A549 (cell line): ENCODE measurements around the gene CALHM6.

Source experiments
- CTCF ChIP-seq: fragments of >200 bp; sonication (Bioruptor Twin); formaldehyde crosslinking; IDR thresholded peaks from 3 replicates; pipeline ENCODE4 v1.5.1; 2016
- ESRRA ChIP-seq: fragments of 150-350 bp; IDR thresholded peaks from 2 replicates; pipeline ENCODE4 v1.6.1; 2014; ENCODE audit warnings: mild to moderate bottlenecking, low read length, borderline replicate concordance

DNA sequence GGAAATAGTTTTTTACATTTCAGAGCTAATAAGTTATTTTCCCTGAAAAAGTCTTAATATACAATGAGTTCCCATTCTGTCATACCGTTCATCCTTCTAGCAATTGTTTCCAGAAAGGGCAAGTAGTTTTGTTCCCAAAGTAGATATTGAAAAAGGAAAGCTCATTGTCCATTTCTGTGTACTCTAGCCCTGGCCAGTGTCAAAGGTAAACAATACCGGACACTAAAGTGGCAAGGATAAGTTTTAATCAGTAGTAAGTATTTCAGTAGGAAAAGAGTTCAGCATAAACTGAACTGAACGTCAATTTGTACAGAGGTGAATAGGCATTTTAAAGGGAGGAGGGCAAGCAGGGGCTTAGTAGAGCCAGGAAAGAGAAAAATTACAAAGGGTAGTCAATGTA lies 43.5 kb upstream of the CALHM6 start:
- TF ChIP-seq CTCF (no peak), ESRRA (no peak)
